ENCODE data around the gene KIF26B. TPM values are rescaled to one million over a fixed set of nuclear protein-coding genes. Genes with fewer than 3 reads are reported as not detected.
A peak's percentile ranks its signal among the peaks of the same experiment; 100 is the strongest.

The KIF26B gene
- total and polyA plus RNA-seq, 2 experiments from 2014 or later: 2.5 to 8.0 TPM

GRCh38 chr1:245168086-245168485, 13.3 kb downstream of the KIF26B start:
- Histone ChIP-seq H3K9me3 (ENCODE audit: low read depth) (no peaks in the 10 kb centered on the region), H3K9me2 (ENCODE audit: insufficient read depth) (no peaks in the 10 kb centered on the region), H3K4me1 (ENCODE audit: insufficient read depth) (0 out of 2 replicates have a peak, but pooled peaks cover 6% of the 10 kb centered on the region), H4K20me1 (ENCODE audit: insufficient read depth) (no peaks in the 10 kb centered on the region), H3F3A (ENCODE audit: insufficient read depth) (no peaks in the 10 kb centered on the region), H2AFZ (no peak overlapping the region), H3K27ac (no peak overlapping the region), H3K9ac (no peak overlapping the region), H3K36me3 (ENCODE audit: low read depth) (no peaks in the 10 kb centered on the region), H3K4me3 (no peak overlapping the region), H3K27me3 (replicated peaks; ENCODE audit: insufficient read depth) (no peaks in the 10 kb centered on the region), H3K4me2 (ENCODE audit: unreplicated experiment) (no peak overlapping the region), H3K79me2 (ENCODE audit: insufficient read depth) (peaks cover 12% of the 10 kb centered on the region)
- no peak for DNase-seq
- no peak for TF ChIP-seq EZH2 (IDR thresholded peaks at IDR 0.05; ENCODE audit: insufficient read depth, poor library complexity, severe bottlenecking)
- in situ Hi-C loops (cut with MboI): no loop called here
- WGBS, 2 experiments (ENCODE audit: low coverage in 1 of 2, low lambda C conversion rate in 2 of 2, missing lambda C conversion rate in 2 of 2): 85 to 86% methylated on average over 13 of the region's 13 CpGs

- no peak overlapping the region for H3K4me3 ChIP-seq
- no peak overlapping the region for H2AFZ ChIP-seq
- H3K9me2 ChIP-seq (ENCODE audit: insufficient read depth): no peaks in the 10 kb centered on the region
- H3F3A ChIP-seq (ENCODE audit: insufficient read depth): no peaks in the 10 kb centered on the region
- no peak for DNase-seq
- TF ChIP-seq EZH2phosphoT487 (IDR thresholded peaks at IDR 0.05; ENCODE audit: insufficient read depth, low read depth): no peak
- TF ChIP-seq EZH2 (IDR thresholded peaks at IDR 0.05; ENCODE audit: insufficient read depth, poor library complexity, severe bottlenecking): no peak
- H3K4me1 ChIP-seq (ENCODE audit: insufficient read depth): 0 out of 2 replicates have a peak, but pooled peaks cover 6% of the 10 kb centered on the region
- H3K9ac ChIP-seq: no peak overlapping the region
- no peaks in the 10 kb centered on the region for H3K9me3 ChIP-seq (ENCODE audit: low read depth)
- H3K79me2 ChIP-seq (ENCODE audit: insufficient read depth): peaks cover 12% of the 10 kb centered on the region
- H3K36me3 ChIP-seq (ENCODE audit: low read depth): no peaks in the 10 kb centered on the region
- H4K20me1 ChIP-seq (ENCODE audit: insufficient read depth): no peaks in the 10 kb centered on the region
- no peaks in the 10 kb centered on the region for H3K27me3 ChIP-seq (replicated peaks; ENCODE audit: insufficient read depth)
- no peak overlapping the region for H3K4me2 ChIP-seq (ENCODE audit: unreplicated experiment)
- in situ Hi-C loops (cut with MboI): no loop called here
- no peak overlapping the region for H3K27ac ChIP-seq
- WGBS, 2 experiments (ENCODE audit: low coverage in 1 of 2, low lambda C conversion rate in 2 of 2, missing lambda C conversion rate in 2 of 2): 71 to 76% methylated on average over 7 of the region's 7 CpGs
These were observed 14.1 kb downstream of the KIF26B start for GRCh38 chr1:245168906-245169305.

- H3K79me2 ChIP-seq (ENCODE audit: insufficient read depth): peaks cover 12% of the 10 kb centered on the region
These were observed 14.6 kb downstream of the KIF26B start for GRCh38 chr1:245169376-245169775.

GRCh38 chr1:245172026-245172425, 17.2 kb downstream of the KIF26B start:
- H3K27me3 ChIP-seq (replicated peaks; ENCODE audit: insufficient read depth): no peaks in the 10 kb centered on the region
- H4K20me1 ChIP-seq (ENCODE audit: insufficient read depth): no peaks in the 10 kb centered on the region
- WGBS, 2 experiments (ENCODE audit: low coverage in 1 of 2, low lambda C conversion rate in 2 of 2, missing lambda C conversion rate in 2 of 2): 50 to 52% methylated on average over 7 of the region's 7 CpGs
- no peaks in the 10 kb centered on the region for H3K9me3 ChIP-seq (ENCODE audit: low read depth)
- 0 out of 2 replicates have a peak, but pooled peaks cover 1% of the 10 kb centered on the region for H3K4me1 ChIP-seq (ENCODE audit: insufficient read depth)
- H3K36me3 ChIP-seq (ENCODE audit: low read depth): no peaks in the 10 kb centered on the region
- no peak overlapping the region for H3K9ac ChIP-seq
- H3K79me2 ChIP-seq (ENCODE audit: insufficient read depth): peaks cover 12% of the 10 kb centered on the region
- H3K9me2 ChIP-seq (ENCODE audit: insufficient read depth): no peaks in the 10 kb centered on the region
- H3F3A ChIP-seq (ENCODE audit: insufficient read depth): no peaks in the 10 kb centered on the region
- H3K27ac ChIP-seq: no peak overlapping the region
- peak; percentile 20 for DNase-seq
- in situ Hi-C loops (cut with MboI): no loop called here
- no peak overlapping the region for H3K4me3 ChIP-seq
- H3K4me2 ChIP-seq (ENCODE audit: unreplicated experiment): no peak overlapping the region
- TF ChIP-seq EZH2 (IDR thresholded peaks at IDR 0.05; ENCODE audit: insufficient read depth, poor library complexity, severe bottlenecking) (no peak), EZH2phosphoT487 (IDR thresholded peaks at IDR 0.05; ENCODE audit: insufficient read depth, low read depth) (no peak)
- H2AFZ ChIP-seq: no peak overlapping the region

More at GRCh38 chr1:245169376-245169775, 14.6 kb downstream of the KIF26B start:
- Histone ChIP-seq H3K4me3 (no peak overlapping the region), H3K9ac (no peak overlapping the region), H3K9me3 (ENCODE audit: low read depth) (no peaks in the 10 kb centered on the region), H3K27ac (no peak overlapping the region), H2AFZ (no peak overlapping the region), H3F3A (ENCODE audit: insufficient read depth) (no peaks in the 10 kb centered on the region), H3K4me2 (ENCODE audit: unreplicated experiment) (no peak overlapping the region), H3K36me3 (ENCODE audit: low read depth) (no peaks in the 10 kb centered on the region), H3K27me3 (replicated peaks; ENCODE audit: insufficient read depth) (no peaks in the 10 kb centered on the region), H3K9me2 (ENCODE audit: insufficient read depth) (no peaks in the 10 kb centered on the region), H4K20me1 (ENCODE audit: insufficient read depth) (no peaks in the 10 kb centered on the region), H3K4me1 (ENCODE audit: insufficient read depth) (0 out of 2 replicates have a peak, but pooled peaks cover 6% of the 10 kb centered on the region)
- in situ Hi-C loops (cut with MboI): no loop called here
- no peak for TF ChIP-seq EZH2 (IDR thresholded peaks at IDR 0.05; ENCODE audit: insufficient read depth, poor library complexity, severe bottlenecking)
- no peak for TF ChIP-seq EZH2phosphoT487 (IDR thresholded peaks at IDR 0.05; ENCODE audit: insufficient read depth, low read depth)
- DNase-seq: no peak
- 70 to 71% methylated on average over 7 of the region's 7 CpGs for WGBS, 2 experiments (ENCODE audit: low coverage in 1 of 2, low lambda C conversion rate in 2 of 2, missing lambda C conversion rate in 2 of 2)

- Histone ChIP-seq H3K4me3 (no peak overlapping the region), H3K9me2 (ENCODE audit: insufficient read depth) (no peaks in the 10 kb centered on the region), H3K9me3 (ENCODE audit: low read depth) (no peaks in the 10 kb centered on the region), H3K79me2 (ENCODE audit: insufficient read depth) (peaks cover 7% of the 10 kb centered on the region; the same call in 1 of the 2 replicates), H2AFZ (no peak overlapping the region), H3K36me3 (ENCODE audit: low read depth) (no peaks in the 10 kb centered on the region), H4K20me1 (ENCODE audit: insufficient read depth) (no peaks in the 10 kb centered on the region), H3K9ac (no peak overlapping the region), H3F3A (ENCODE audit: insufficient read depth) (no peaks in the 10 kb centered on the region), H3K4me1 (ENCODE audit: insufficient read depth) (no peaks in the 10 kb centered on the region), H3K27ac (no peak overlapping the region), H3K4me2 (ENCODE audit: unreplicated experiment) (no peak overlapping the region), H3K27me3 (replicated peaks; ENCODE audit: insufficient read depth) (no peaks in the 10 kb centered on the region)
- WGBS, 2 experiments (ENCODE audit: low coverage in 1 of 2, low lambda C conversion rate in 2 of 2, missing lambda C conversion rate in 2 of 2): 77 to 78% methylated on average over 2 of the region's 2 CpGs
- DNase-seq: no peak
- no peak for TF ChIP-seq EZH2phosphoT487 (IDR thresholded peaks at IDR 0.05; ENCODE audit: insufficient read depth, low read depth)
- no peak for TF ChIP-seq EZH2 (IDR thresholded peaks at IDR 0.05; ENCODE audit: insufficient read depth, poor library complexity, severe bottlenecking)
- in situ Hi-C loops (cut with MboI): no loop called here
These were observed 18.0 kb downstream of the KIF26B start for GRCh38 chr1:245172829-245173228.

All from GM23248 (cell line).